Esophagus mucosa (tissue), 1 donor: ENCODE measurements around the gene HSPA1L. TPM values are rescaled to one million over a fixed set of nuclear protein-coding genes. Genes with fewer than 3 reads are reported as not detected.

Experiments used
- ATAC-seq: fragments of 200-7000 bp; cut with Tn5 transposase; one replicate; pipeline ENCODE4 v1.9.1; 2020
- total RNA-seq: library from RNA; stranded (reverse); gene quantifications from one replicate; pipeline ENCODE4 v1.2.4, GENCODE V29; 2023
- donor health status: DM: yes; HTN: yes; CAD: no.

HSPA1L gene
- total RNA-seq, 1 donor from 2014 or later: 0.44 TPM

GRCh38 chr6:31781244-31782125 is 33.6 kb downstream of the HSPA1L start:
- ATAC-seq: no peak

- ATAC-seq: no peak
These were observed 34.4 kb downstream of the HSPA1L start for GRCh38 chr6:31780507-31781243.

- ATAC-seq: no peak
These were observed 35.2 kb downstream of the HSPA1L start for GRCh38 chr6:31779908-31780307.

GRCh38 chr6:31778999-31779885 is 35.8 kb downstream of the HSPA1L start:
- ATAC-seq: no peak

GRCh38 chr6:31778193-31778592 is 36.9 kb downstream of the HSPA1L start:
- ATAC-seq: no peak

GRCh38 chr6:31777667-31778050 is 37.4 kb downstream of the HSPA1L start:
- no peak for ATAC-seq

- peak; percentile 73 for ATAC-seq
These were observed 38.0 kb downstream of the HSPA1L start, which contains the start of gene VWA7 for GRCh38 chr6:31776989-31777666. Gene VWA7 (minus strand): TSS chr6:31777328. CDS start chr6:31776779, 549 bp downstream.

GRCh38 chr6:31776485-31776988 is 38.5 kb downstream of the HSPA1L start:
- ATAC-seq: peak; percentile 1

- ATAC-seq: no peak
These were observed 39.2 kb downstream of the HSPA1L start for GRCh38 chr6:31775633-31776484.

- peak; percentile 67 for ATAC-seq
These were observed 39.9 kb downstream of the HSPA1L start for GRCh38 chr6:31775184-31775583.

- no peak for ATAC-seq
These were observed 43.1 kb downstream of the HSPA1L start for GRCh38 chr6:31771992-31772358.

- ATAC-seq: no peak
These were observed 44.2 kb downstream of the HSPA1L start for GRCh38 chr6:31770860-31771259.

- peak; percentile 87 for ATAC-seq
These were observed 45.3 kb downstream of the HSPA1L start for GRCh38 chr6:31769684-31770371.

- no peak for ATAC-seq
These were observed 46.5 kb downstream of the HSPA1L start for GRCh38 chr6:31768363-31769257.

- ATAC-seq: no peak
These were observed 47.9 kb downstream of the HSPA1L start for GRCh38 chr6:31767096-31767645.

GRCh38 chr6:31765910-31766794 is 48.9 kb downstream of the HSPA1L start:
- no peak for ATAC-seq

- no peak for ATAC-seq
These were observed 49.5 kb downstream of the HSPA1L start for GRCh38 chr6:31765559-31765909.

GRCh38 chr6:31764198-31764597 is 50.9 kb downstream of the HSPA1L start:
- no peak for ATAC-seq
